Left lung (tissue), 10 donors: ENCODE data around the gene POFUT1. TPM values are rescaled to one million over a fixed set of nuclear protein-coding genes. Genes with fewer than 3 reads are reported as not detected.

Source experiments
- ATAC-seq: fragments of 200-7000 bp; cut with Tn5 transposase; one replicate; pipeline ENCODE4 v1.9.1; 2020; ENCODE audit warnings: moderate library complexity
- DNase-seq, 4 donors: peaks; one replicate each; pipeline ENCODE4 v3.0.0-alpha.2; 2013 to 2020
- H3K27ac ChIP-seq, 2 donors: fragments of 200-600 bp; sonication (generic) in 1 of 2; one replicate each; pipeline versions ENCODE4 v1.5.0 to v1.8.0; 2020 to 2021
- H3K27me3 ChIP-seq, 2 donors: fragments of 200-600 bp; sonication (generic) in 1 of 2; one replicate each; pipeline versions ENCODE4 v1.5.0 to v1.8.0; 2020 to 2021
- H3K36me3 ChIP-seq, 2 donors: fragments of 200-600 bp; sonication (generic) in 1 of 2; one replicate each; pipeline versions ENCODE4 v1.5.0 to v1.8.0; 2020 to 2021
- H3K4me1 ChIP-seq, 2 donors: fragments of 200-600 bp; one replicate each; pipeline ENCODE4 v1.8.0; 2021
- H3K4me3 ChIP-seq, 2 donors: fragments of 200-600 bp; sonication (generic) in 1 of 2; one replicate each; pipeline versions ENCODE4 v1.5.0 to v1.8.0; 2020 to 2021; ENCODE audit warnings: mild to moderate bottlenecking in 1 of 2
- H3K9me3 ChIP-seq, 2 donors: fragments of 200-600 bp; sonication (generic) in 1 of 2; one replicate each; pipeline versions ENCODE4 v1.5.0 to v1.8.0; 2020 to 2021
- intact Hi-C, 2 donors: fragments of 100-400 bp; cut with DNase I; formaldehyde crosslinking; loops; one replicate each; pipeline versions ENCODE4 v1.11.2 to v1.14.2; 2022
- polyA plus RNA-seq, 6 donors: library from polyadenylated mRNA; unstranded; fragments of 120-200 nt; gene quantifications; one replicate each; pipeline ENCODE4 v1.2.1, GENCODE V29; 2013; ENCODE audit not compliant: insufficient read length in 6 of 6
- total RNA-seq, 2 donors: library from RNA; stranded (reverse); fragmentation: NEBNext Ultra II Directional; extraction: Animal tissue kit (Norgen Biotek cat#: 25700); gene quantifications; one replicate each; pipeline ENCODE4 v1.2.1, GENCODE V29; 2021
- TF ChIP-seq, protein P1 (sequence below), 2 donors: fragments of 200-600 bp; sonication (generic) in 1 of 2; IDR thresholded peaks; one replicate each; pipeline versions ENCODE4 v1.5.0 to v1.8.0; 2021; ENCODE audit warnings: antibody characterized with exemption in 2 of 2
- donor health status: DM: no; HTN: yes; CAD: no.
- donor health status: DM: no; HTN: no; CAD: no.

POFUT1 gene
- total and polyA plus RNA-seq, 8 donors, result 29.2 to 42.2 (median 36.6) TPM

DNA sequence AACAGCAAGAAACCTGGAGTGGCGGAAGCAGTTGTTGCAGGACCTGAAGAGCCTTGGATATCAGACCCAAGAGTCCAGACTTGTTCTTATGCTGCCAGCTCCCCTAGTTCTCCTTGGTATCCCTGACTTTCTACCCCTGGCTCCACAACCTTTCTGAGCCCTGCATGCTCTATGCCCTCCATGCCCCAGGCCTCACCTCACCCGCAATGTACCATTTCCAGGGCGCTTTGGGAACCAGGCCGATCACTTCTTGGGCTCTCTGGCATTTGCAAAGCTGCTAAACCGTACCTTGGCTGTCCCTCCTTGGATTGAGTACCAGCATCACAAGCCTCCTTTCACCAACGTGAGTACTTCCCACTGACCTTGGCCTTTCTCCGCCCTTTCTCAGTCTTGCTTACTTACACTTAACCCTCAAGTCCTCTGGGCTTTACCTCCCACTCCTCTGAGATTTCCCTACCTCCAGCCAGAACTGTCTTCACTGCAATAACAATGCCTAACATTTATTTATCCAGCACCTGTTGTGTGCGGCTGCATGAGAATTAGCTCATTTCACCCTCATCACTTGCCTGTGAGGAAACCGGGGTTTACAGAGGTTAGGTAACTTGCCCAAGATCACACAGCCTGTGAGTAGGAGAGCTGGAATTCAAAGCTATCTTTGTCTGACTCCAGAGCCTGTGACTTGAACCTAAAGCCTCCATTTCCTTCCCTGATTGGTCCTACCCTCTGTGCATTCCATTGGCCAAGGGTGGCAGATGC is 2.3 kb downstream of the POFUT1 start:
- ATAC-seq (no peak), DNase-seq (no peak)
- Histone ChIP-seq H3K27ac (no peak overlapping the region), H3K9me3 (no peaks in the 10 kb centered on the region), H3K4me3 (no peak overlapping the region), H3K27me3 (no peaks in the 10 kb centered on the region), H3K36me3 (peaks cover 0 to 34% of the 10 kb centered on the region in 2 donors), H3K4me1 (peaks cover 24 to 47% of the 10 kb centered on the region in 2 donors)
- intact Hi-C loops, result no loop called here
- TF ChIP-seq, protein P1, sequence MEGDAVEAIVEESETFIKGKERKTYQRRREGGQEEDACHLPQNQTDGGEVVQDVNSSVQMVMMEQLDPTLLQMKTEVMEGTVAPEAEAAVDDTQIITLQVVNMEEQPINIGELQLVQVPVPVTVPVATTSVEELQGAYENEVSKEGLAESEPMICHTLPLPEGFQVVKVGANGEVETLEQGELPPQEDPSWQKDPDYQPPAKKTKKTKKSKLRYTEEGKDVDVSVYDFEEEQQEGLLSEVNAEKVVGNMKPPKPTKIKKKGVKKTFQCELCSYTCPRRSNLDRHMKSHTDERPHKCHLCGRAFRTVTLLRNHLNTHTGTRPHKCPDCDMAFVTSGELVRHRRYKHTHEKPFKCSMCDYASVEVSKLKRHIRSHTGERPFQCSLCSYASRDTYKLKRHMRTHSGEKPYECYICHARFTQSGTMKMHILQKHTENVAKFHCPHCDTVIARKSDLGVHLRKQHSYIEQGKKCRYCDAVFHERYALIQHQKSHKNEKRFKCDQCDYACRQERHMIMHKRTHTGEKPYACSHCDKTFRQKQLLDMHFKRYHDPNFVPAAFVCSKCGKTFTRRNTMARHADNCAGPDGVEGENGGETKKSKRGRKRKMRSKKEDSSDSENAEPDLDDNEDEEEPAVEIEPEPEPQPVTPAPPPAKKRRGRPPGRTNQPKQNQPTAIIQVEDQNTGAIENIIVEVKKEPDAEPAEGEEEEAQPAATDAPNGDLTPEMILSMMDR (IDR thresholded peaks at IDR 0.05), result no peak

DNA sequence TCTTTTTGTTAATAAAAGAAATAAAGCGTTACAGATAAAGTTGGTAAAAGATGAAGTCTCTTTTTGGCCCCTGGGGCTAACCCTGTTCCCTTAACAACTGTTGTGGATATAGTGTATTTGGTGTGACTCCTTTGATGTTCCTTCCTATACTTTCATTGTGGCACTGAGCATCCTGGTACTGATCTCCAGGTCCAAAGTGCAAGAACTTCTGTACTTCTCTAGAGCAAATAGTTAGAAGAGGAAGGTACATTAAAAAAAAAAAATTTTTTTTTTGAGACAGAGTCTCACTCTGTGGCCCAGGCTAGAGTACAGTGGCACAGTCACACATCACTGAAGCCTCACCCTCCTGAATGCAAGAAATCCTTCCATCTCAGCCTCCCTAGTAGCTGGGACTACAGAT is 6.2 kb downstream of the POFUT1 start:
- intact Hi-C loops, result no loop called here
- ATAC-seq, result no peak
- Histone ChIP-seq H3K27me3 (no peaks in the 10 kb centered on the region), H3K9me3 (no peaks in the 10 kb centered on the region), H3K36me3 (peaks cover 0 to 71% of the 10 kb centered on the region in 2 donors), H3K4me1 (peaks cover 0 to 19% of the 10 kb centered on the region in 2 donors), H3K27ac (no peak overlapping the region), H3K4me3 (no peak overlapping the region)
- no peak for DNase-seq
- TF ChIP-seq, protein P1 (IDR thresholded peaks at IDR 0.05), result no peak

DNA sequence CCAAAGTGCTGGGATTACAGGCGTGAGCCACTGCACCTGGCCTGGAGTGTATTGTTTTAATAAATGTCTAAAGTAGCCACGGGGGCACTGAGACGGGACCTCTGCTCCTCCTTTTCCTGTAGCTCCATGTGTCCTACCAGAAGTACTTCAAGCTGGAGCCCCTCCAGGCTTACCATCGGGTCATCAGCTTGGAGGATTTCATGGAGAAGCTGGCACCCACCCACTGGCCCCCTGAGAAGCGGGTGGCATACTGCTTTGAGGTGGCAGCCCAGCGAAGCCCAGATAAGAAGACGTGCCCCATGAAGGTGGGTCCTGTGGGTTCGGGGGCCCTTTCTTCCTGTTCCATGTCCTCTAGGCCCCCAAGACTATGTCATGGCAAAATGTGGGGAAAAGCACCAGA is 7.5 kb downstream of the POFUT1 start:
- peaks cover 0 to 82% of the 10 kb centered on the region in 2 donors for H3K36me3 ChIP-seq

DNA sequence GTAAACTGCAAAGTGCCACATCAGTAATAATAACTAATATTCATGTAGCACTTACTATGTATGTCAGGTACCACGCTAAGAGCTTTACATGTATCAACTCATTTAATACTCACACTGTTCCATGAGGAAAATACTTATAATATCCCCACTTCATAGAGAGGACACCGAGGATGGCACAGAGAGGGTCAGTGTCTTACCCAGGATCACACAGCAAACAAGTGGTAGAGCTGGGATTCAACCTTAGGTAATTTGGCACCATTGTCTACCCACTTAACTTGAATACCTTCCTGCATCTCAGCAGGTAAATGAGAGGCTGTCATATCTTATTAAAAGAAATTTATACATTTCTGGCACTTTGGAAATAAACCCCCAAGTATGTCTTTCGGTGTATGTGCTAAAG is 8.0 kb downstream of the POFUT1 start:
- Histone ChIP-seq H3K27ac (no peak overlapping the region), H3K27me3 (no peaks in the 10 kb centered on the region), H3K36me3 (peaks cover 0 to 83% of the 10 kb centered on the region in 2 donors), H3K4me3 (no peak overlapping the region), H3K4me1 (peaks cover 0 to under 1% of the 10 kb centered on the region in 2 donors), H3K9me3 (no peaks in the 10 kb centered on the region)
- intact Hi-C loops, result no loop called here
- TF ChIP-seq, protein P1 (IDR thresholded peaks at IDR 0.05), result no peak
- DNase-seq, result no peak
- no peak for ATAC-seq

More for the DNA sequence above, 7.5 kb downstream of the POFUT1 start:
- Histone ChIP-seq H3K4me1 (peaks cover 0 to 6% of the 10 kb centered on the region in 2 donors), H3K4me3 (no peak overlapping the region), H3K9me3 (no peaks in the 10 kb centered on the region), H3K27me3 (no peaks in the 10 kb centered on the region), H3K27ac (no peak overlapping the region)
- ATAC-seq (no peak), DNase-seq (no peak)
- TF ChIP-seq, protein P1 (IDR thresholded peaks at IDR 0.05), result no peak
- intact Hi-C loops, result no loop called here

DNA sequence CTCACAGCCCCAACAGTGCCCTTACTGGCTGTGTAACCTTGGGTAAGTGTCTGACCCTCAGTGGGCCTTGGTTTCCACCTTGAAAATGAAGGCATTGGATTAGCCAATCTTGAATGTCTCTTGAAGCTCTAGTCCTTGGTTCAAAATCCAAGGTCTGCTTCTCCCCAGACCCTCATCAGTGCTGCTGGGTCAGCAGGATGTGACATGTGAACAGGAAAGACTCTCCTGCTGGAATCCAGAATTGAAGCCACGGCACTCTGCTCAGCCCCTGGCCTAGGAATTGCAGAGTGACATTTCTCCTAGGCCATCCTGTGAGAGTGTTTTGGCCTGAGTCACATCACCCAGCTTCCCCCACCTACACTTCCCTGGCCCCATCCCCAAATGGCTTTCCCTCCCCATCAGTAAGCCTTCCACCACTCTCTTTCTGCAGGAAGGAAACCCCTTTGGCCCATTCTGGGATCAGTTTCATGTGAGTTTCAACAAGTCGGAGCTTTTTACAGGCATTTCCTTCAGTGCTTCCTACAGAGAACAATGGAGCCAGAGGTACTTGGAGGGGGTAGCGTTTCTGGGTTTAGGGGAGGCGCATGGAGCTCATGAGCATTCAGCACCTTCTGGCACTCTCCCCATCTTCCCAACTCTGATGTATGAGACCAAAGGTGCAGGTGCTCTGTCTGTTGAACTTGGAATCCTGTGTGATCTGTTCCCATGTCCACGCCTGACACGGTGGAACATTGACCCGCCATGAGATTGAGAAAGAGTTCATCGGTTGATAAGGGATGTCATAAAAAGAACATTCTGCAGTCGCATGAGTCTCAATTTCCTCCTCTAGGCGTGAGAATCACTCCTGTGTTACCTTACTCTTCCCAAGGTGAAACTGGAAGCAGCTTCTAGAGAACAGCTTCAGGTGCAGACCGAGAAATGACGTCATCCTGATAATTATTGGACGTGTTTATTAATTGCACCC is 8.8 kb downstream of the POFUT1 start:
- ATAC-seq, result no peak
- intact Hi-C loops, result no loop called here
- H3K36me3 ChIP-seq, result peaks cover 0 to 83% of the 10 kb centered on the region in 2 donors

More for the DNA sequence above, 8.8 kb downstream of the POFUT1 start:
- TF ChIP-seq, protein P1 (IDR thresholded peaks at IDR 0.05), result no peak
- Histone ChIP-seq H3K4me1 (no peaks in the 10 kb centered on the region), H3K27me3 (no peaks in the 10 kb centered on the region), H3K9me3 (no peaks in the 10 kb centered on the region), H3K27ac (no peak overlapping the region), H3K4me3 (no peak overlapping the region)
- DNase-seq, result no peak
